MM.1S (cell line): Measurements from ENCODE around the gene WDR6.

Experiments used
- DNase-seq: peaks from one replicate; pipeline ENCODE4 v3.0.0-alpha.2; 2015
- H2AFZ ChIP-seq: fragments of 300-600 bp; sonication (generic); 2 replicates; pipeline ENCODE4 v1.6.0; 2016; ENCODE audit warnings: antibody characterized with exemption, low read length
- H3F3A ChIP-seq: fragments of 300-600 bp; sonication (generic); 2 replicates; pipeline ENCODE4 v1.6.1; 2016; ENCODE audit warnings: mild to moderate bottlenecking, antibody characterized with exemption, low read length, moderate library complexity, mixed read lengths; ENCODE audit not compliant: insufficient read depth
- H3K27ac ChIP-seq: fragments of 300-600 bp; sonication (generic); 2 replicates; pipeline ENCODE4 v1.5.1; 2016; ENCODE audit warnings: mild to moderate bottlenecking, low read length
- H3K27me3 ChIP-seq: fragments of 300-600 bp; sonication (generic); replicated peaks from 2 replicates; pipeline ENCODE4 v1.6.0; 2016; ENCODE audit warnings: low read length; ENCODE audit not compliant: insufficient read depth
- H3K36me3 ChIP-seq: fragments of 300-600 bp; sonication (generic); replicated peaks from 2 replicates; pipeline ENCODE4 v1.6.1; 2016; ENCODE audit warnings: mild to moderate bottlenecking, low read length, mixed read lengths; ENCODE audit not compliant: insufficient read depth
- H3K4me1 ChIP-seq: fragments of 300-600 bp; sonication (generic); 2 replicates; pipeline ENCODE4 v1.6.1; 2016; ENCODE audit warnings: low read length, mixed read lengths
- H3K4me2 ChIP-seq: fragments of 300-600 bp; sonication (generic); 2 replicates; pipeline ENCODE4 v1.6.0; 2016; ENCODE audit warnings: low read depth, low read length
- H3K4me3 ChIP-seq: fragments of 300-600 bp; sonication (generic); 2 replicates; pipeline ENCODE4 v1.5.1; 2016; ENCODE audit warnings: low read length, mixed read lengths
- H3K79me2 ChIP-seq: fragments of 300-600 bp; sonication (generic); 2 replicates; pipeline ENCODE4 v1.6.1; 2016; ENCODE audit warnings: mixed run types, low read length, mixed read lengths
- H3K9ac ChIP-seq: fragments of 300-600 bp; sonication (generic); 2 replicates; pipeline ENCODE4 v1.6.1; 2016; ENCODE audit warnings: low read length, mixed read lengths
- H3K9me2 ChIP-seq: fragments of 300-600 bp; sonication (generic); replicated peaks from 2 replicates; pipeline ENCODE4 v1.6.1; 2016; ENCODE audit warnings: mild to moderate bottlenecking, low read length, mixed read lengths; ENCODE audit not compliant: insufficient read depth
- H3K9me3 ChIP-seq: fragments of 300-600 bp; sonication (generic); replicated peaks from 2 replicates; pipeline ENCODE4 v1.6.1; 2016; ENCODE audit warnings: mild to moderate bottlenecking, low read length, mixed read lengths; ENCODE audit not compliant: insufficient read depth
- H4K20me1 ChIP-seq: fragments of 300-600 bp; sonication (generic); 2 replicates; pipeline ENCODE4 v1.6.1; 2016; ENCODE audit warnings: mild to moderate bottlenecking, low read length, moderate library complexity, mixed read lengths; ENCODE audit not compliant: insufficient read depth
- EZH2 ChIP-seq: fragments of 300-600 bp; sonication (generic); optimal IDR thresholded peaks from 2 replicates; pipeline ENCODE3; 2017; ENCODE audit warnings: low read depth, mild to moderate bottlenecking, antibody characterized with exemption, low read length, mixed read lengths
- EZH2phosphoT487 ChIP-seq: fragments of 300-600 bp; sonication (generic); IDR thresholded peaks from 2 replicates; pipeline ENCODE4 v1.6.1; 2018; ENCODE audit warnings: antibody characterized with exemption, low read length
- TF ChIP-seq, protein P1 (sequence below): fragments of 300-600 bp; sonication (generic); IDR thresholded peaks from 2 replicates; pipeline ENCODE4 v1.5.1; 2016; ENCODE audit warnings: antibody characterized with exemption, low read length, mixed read lengths

Gene WDR6

DNA sequence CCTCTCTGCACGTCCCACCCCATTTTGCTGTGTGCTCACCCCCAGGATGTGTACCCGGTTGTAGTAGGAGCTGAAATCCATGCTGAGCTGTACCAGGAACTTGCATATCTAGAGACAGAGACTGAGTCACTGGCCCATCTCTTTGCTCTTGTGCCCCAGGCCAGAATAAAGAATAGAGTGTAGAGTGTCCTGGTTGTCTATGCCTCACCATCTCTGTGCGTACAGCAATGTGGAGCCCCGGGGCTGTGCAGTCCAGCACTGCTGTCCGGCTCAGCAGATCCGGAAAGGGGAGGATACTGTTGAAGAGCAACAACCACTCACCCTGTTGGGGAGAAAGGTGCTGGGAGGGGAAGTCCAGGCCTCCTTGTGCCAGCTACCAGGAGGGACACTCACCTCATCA, 8.6 kb downstream of the WDR6 start:
- Histone ChIP-seq H3K4me1 (peaks cover 16% of the 10 kb centered on the region), H3K9ac (no peak overlapping the region), H3K27me3 (no peaks in the 10 kb centered on the region), H3K9me2 (no peaks in the 10 kb centered on the region), H3F3A (peaks cover 43% of the 10 kb centered on the region; the same call in 1 of the 2 replicates), H3K79me2 (peaks cover 55% of the 10 kb centered on the region), H3K9me3 (no peaks in the 10 kb centered on the region), H3K4me2 (no peak overlapping the region), H3K27ac (no peak overlapping the region), H3K36me3 (peaks cover 7% of the 10 kb centered on the region; the same call in 1 of the 2 replicates), H2AFZ (no peak overlapping the region), H4K20me1 (0 out of 2 replicates have a peak, but pooled peaks cover 2% of the 10 kb centered on the region), H3K4me3 (no peak overlapping the region)
- DNase-seq = no peak
- TF ChIP-seq EZH2 (no peak), EZH2phosphoT487 (no peak)
- TF ChIP-seq, protein P1, sequence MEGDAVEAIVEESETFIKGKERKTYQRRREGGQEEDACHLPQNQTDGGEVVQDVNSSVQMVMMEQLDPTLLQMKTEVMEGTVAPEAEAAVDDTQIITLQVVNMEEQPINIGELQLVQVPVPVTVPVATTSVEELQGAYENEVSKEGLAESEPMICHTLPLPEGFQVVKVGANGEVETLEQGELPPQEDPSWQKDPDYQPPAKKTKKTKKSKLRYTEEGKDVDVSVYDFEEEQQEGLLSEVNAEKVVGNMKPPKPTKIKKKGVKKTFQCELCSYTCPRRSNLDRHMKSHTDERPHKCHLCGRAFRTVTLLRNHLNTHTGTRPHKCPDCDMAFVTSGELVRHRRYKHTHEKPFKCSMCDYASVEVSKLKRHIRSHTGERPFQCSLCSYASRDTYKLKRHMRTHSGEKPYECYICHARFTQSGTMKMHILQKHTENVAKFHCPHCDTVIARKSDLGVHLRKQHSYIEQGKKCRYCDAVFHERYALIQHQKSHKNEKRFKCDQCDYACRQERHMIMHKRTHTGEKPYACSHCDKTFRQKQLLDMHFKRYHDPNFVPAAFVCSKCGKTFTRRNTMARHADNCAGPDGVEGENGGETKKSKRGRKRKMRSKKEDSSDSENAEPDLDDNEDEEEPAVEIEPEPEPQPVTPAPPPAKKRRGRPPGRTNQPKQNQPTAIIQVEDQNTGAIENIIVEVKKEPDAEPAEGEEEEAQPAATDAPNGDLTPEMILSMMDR = no peak

DNA sequence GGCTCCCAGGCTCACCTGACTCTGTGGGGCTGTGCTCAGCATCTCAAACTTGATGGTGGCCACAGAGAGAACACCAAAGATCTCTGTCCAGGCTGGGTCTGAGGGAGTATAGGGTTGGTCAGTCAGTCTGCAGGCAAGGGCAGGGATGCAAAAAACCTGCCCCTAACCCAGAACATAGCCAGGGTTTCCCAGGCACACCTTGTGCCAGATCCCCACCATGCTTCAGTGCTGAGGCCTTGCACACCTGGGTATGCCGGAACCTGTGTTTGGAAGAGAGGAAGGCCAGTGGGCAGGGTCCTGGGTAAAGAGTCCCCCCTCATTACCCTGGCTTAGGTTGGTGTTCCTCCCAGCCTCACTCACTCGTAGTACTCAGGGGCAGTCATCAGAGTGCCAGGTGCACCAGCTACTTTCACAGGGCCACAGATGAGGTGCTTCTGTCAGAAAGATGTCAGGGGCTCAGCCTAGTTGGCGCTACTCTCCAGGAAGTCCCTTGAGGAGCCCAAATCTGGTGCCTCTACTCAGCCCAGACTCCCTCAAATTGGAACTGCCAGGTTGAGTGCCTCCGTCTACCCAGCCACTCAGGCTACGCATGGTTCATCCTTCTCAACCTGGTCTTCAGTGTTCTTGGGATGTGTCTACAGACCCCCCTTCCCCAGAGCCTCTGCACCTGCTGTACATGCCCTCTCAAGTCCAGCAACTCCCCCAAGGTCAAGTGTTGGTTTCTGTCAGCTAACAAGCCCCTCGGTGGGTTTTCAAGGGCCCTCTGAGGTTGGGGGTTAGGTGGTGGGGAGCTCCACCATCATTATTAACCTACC, 9.4 kb downstream of the WDR6 start:
- TF ChIP-seq EZH2 (no peak), EZH2phosphoT487 (no peak)
- TF ChIP-seq, protein P1 = no peak
- H3K4me1 ChIP-seq = peaks cover 16% of the 10 kb centered on the region
- DNase-seq = no peak
- no peak overlapping the region for H2AFZ ChIP-seq
- no peak overlapping the region for H3K27ac ChIP-seq
- H3K79me2 ChIP-seq = peaks cover 51% of the 10 kb centered on the region
- peak overlapping the region; percentile 95; the same call in 1 of the 2 replicates for H3K4me2 ChIP-seq
- no peaks in the 10 kb centered on the region for H3K9me2 ChIP-seq
- no peak overlapping the region for H3K9ac ChIP-seq
- no peaks in the 10 kb centered on the region for H3K27me3 ChIP-seq
- peaks cover 52% of the 10 kb centered on the region; the same call in 1 of the 2 replicates for H3F3A ChIP-seq
- no peaks in the 10 kb centered on the region for H3K9me3 ChIP-seq
- peaks cover 7% of the 10 kb centered on the region; the same call in 1 of the 2 replicates for H3K36me3 ChIP-seq
- no peak overlapping the region for H3K4me3 ChIP-seq
- H4K20me1 ChIP-seq = 0 out of 2 replicates have a peak, but pooled peaks cover 2% of the 10 kb centered on the region

- H2AFZ ChIP-seq = peak overlapping the region; percentile 74
- no peaks in the 10 kb centered on the region for H3K27me3 ChIP-seq
- peaks cover 7% of the 10 kb centered on the region; the same call in 1 of the 2 replicates for H3K36me3 ChIP-seq
- peak overlapping the region; percentile 86 for H3K4me3 ChIP-seq
- 0 out of 2 replicates have a peak, but pooled peaks cover 2% of the 10 kb centered on the region for H4K20me1 ChIP-seq
- no peaks in the 10 kb centered on the region for H3K9me3 ChIP-seq
- H3K4me2 ChIP-seq = peak overlapping the region; percentile 95
- TF ChIP-seq, protein P1 = no peak
- TF ChIP-seq EZH2 (no peak), EZH2phosphoT487 (no peak)
- no peaks in the 10 kb centered on the region for H3K9me2 ChIP-seq
- H3K4me1 ChIP-seq = peaks cover 16% of the 10 kb centered on the region
- peak overlapping the region; percentile 73; the same call in 1 of the 2 replicates for H3K9ac ChIP-seq
- H3K79me2 ChIP-seq = peaks cover 47% of the 10 kb centered on the region
- peak; percentile 34 for DNase-seq
- peak overlapping the region; percentile 72; the same call in 1 of the 2 replicates for H3K27ac ChIP-seq
- peaks cover 58% of the 10 kb centered on the region for H3F3A ChIP-seq
Observed at GRCh38 chr3:49017229-49017970, 10.2 kb downstream of the WDR6 start.
